ENCODE measurements around the gene ASNSD1.
"Not testable (repeated sequence)": the region's sequence is repeated elsewhere in the genome, so short reads cannot be mapped to it uniquely, and the experiment has no call there.

The ASNSD1 gene

DNA sequence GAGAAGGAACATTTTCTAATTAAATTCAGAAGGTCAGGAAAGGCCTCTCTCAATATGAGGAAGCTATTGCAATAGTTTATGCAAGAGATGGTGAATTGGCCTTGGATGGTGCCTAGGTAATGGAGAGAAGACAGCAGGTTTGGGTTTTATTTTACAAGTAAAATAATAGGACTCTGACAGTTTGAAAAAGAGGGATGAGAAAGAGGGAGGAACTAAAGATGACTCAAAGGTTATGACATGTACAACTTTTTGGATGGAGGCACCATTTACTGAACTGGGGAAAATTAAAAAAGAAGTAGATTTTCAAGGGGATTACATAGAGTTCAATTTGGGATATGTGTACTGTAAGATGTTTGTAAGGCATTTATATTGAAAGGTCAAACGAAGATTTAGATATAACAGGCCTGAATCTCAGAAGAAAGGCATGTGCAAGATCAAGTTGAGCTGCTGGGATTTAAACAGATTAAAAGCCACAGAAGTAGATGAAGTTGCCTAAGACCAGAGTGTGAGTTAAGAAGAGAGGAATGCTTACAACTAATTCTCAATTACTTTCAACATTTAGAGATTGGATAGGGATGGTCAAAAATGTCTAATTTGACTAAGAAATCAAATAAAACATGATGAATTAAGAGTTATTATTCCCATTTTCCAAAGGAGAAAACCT is 12.3 kb upstream of the ASNSD1 start:
- DNase-seq = no peak

DNA sequence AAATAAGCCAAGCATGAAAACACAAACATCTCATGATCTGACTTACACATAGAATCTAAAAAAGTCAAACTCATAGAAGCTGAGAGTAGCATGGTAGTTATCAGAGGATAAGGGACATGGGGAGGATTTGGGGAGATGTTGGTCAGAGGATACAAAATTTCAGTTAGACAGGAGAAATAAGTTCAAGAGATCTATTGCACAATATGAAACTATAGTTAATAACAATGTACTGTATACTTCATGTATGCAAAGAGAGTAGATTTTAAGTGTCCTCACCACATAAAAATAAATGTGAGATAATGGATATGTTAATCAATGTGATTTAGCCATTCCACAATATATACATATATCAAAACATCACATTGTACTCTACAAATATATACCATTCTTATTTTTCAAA is 10.0 kb upstream of the ASNSD1 start:
- DNase-seq = no peak

DNA sequence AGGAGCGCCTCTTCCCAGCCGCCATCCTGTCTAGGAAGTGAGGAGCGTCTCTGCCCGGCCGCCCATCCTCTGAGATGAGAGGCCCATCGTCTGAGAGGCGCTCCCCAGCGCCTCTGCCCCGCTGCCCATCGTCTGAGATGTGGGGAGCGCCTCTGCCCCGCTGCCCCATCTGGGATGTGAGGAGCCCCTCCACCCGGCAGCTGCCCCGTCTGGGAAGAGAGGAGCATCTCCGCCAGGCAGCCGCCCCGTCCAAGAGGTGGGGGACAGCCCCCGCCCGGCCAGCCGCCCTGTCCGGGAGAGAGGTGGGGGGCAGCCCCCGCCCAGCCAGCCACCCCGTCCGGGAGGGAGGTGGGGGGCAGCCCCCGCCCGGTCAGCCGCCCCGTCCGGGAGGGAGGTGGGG is 7.8 kb upstream of the ASNSD1 start:
- not testable (repeated sequence) for DNase-seq

DNA sequence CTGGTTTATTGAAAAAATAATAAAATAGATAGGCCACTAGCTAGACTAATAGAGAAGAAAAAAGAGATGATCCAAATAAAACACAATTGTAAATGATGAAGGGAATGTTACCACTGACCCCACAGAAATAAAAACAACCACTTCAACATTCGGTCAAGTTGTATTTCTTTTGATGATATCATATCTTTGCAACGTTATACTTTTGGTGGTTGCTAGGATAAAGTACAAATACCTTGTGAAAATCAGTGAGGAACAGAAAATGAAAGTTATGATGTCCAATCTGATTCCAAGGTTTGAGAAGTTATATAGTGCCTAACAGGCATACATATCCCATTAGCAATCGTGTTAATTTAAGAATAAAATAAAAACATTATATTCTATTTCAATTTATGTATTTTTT is 6.6 kb upstream of the ASNSD1 start:
- DNase-seq = no peak

DNA sequence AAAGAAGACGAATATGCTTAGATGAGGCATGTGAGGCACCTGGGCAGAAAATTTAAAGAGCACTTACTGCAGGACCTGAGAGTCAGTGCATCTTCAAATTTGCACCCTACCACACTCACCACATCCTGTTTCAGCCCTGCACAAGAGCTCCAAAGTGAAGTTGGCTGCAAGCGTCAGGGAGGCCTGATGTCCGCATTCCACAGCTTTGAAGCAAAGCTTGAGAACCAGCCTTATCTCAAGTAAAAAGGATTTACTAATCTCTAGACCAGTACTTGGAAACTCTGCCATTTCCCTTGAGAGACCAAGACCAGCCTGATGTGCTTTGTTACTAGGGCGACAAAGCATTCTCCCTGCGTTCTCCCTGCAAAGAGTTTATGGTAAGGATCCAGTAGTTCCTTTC is 3.4 kb upstream of the ASNSD1 start:
- no peak for DNase-seq

DNA sequence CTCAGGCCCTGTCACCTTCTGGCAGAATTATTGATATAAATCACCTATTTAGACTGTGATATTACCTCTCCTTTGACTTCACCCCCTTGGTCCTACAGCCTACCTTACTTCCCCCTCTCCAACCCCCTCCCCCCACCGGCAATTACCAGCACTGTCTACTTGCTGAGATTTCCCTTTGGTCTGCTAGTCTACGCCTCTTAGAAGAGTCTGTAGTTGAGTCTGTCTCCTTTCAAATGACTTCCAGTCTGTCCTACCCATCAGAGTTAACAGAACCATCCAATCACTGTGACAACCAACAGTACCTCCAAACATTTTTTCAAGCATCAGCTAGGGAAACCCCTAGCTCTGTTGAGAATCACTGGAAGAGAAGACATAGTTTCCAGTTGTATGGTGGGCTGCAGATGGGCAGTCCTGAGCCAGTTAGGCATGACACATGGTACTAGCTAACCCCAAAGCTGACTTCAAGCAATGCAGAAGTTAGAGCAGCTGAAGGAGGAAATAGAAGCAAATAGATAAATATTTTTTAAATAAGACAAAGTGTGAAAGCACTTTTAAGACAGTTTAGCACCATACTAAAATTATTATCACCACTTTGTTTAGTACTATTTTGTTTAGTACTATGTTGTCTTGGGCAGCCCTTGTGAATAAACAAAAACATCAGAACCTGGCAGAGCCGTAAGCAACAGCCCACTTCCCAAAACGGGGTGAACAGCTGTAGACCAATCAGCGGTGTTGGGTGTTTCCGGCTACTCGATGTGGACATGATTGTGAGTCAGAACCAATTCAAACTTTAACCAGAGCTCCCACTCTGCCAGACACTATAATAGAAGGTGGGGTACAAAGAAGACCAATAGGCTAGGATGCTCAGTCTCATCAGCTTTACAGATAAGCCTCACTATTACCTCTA is 2.7 kb upstream of the ASNSD1 start:
- no peak for DNase-seq

DNA sequence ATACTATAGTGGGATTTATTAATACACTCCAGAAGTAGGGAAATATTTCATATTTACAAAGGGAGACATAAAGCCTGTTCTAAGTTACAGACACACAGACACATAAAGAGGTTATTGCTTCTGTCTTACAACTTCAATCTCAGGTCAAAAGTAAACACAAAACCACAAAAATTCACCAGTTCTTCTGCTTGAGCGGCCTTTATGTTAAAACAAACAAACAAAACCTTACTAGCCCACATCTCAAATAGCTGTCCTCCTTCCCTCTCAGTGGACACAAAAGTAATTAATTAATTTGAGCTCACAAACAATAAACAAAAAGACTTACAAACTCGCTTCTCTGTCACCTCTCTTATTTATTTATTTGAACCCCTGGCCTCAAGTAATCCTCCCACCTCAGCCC is 1.5 kb upstream of the ASNSD1 start:
- no peak for DNase-seq

DNA sequence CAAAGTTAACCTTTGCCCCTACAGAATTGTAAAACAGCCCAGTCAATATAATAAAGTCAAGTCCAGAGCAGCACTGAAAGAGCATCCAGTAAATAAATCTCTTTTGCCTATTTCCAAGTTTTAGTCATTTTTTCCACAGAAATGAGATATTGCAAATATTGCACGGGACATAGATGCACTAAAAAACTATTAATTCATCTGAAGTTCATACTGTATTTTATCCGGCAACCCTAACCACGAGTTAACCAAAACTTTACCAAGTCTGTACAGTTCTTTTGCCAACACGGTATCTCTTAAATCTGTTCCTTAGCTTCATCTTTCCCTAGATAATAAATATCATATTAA is 484 bp upstream of the ASNSD1 start:
- no peak for DNase-seq

DNA sequence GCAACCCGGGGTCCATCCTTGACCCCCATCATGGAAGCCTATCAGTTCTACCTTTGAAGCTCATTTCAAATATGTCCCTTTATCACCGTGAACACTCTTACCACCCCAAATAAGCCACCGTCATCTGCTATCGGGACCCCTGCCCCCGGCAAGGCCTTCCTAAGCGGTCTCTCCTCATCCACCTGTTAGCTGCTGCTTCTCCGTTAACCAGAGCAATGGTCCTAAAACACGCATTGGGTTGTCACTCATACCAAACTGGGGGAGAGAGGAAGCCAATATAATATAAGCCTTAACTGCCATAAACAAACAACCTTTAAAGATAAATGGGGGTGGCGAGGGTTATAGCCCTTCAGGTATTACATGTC is 680 bp downstream of the ASNSD1 start:
- no peak for DNase-seq

DNA sequence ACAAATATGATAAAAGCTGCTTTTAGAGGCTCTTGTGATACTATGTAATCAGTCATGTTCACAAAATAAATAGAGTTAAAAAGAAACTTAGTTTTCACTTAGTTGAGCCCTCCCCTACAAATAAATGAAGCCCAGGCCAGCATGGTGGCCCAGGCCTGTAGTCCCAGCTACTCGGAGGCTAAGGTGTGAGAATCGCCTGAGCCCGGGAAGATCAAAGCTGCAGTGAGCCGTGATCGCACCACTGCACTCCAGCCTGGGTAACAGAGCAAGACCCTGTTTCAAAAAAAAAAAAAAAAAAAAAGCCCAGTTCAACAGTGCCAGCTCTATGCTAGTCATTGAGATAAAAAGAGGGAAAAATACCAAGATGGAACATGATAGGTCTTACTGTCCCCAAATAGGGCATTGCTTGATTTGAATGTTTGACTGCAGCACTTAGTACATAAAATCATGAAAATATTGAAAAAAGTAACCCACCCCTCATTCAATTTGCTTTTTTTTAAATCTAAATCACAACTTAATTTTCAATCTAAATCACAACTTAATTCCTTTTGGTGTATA is 1.5 kb downstream of the ASNSD1 start:
- no peak for DNase-seq

DNA sequence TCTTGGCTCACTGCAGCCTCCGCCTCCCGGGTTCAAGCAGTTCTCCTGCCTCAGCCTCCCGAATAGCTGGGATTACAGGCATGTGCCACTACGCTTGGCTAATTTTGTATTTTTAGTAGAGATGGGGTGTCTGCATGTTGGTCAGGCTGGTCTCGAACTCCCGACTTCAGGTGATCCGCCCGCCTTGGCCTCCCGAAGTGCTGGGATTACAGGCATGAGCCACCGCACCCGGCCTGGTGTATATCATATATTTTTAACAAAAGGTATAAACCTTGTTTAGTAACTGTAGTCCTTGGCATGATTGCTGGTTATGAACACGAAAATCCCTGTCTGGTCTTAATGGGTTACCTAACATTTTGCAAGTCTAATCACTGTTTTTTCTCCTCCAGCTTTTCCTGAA is 2.1 kb downstream of the ASNSD1 start:
- not testable (repeated sequence) for DNase-seq

DNA sequence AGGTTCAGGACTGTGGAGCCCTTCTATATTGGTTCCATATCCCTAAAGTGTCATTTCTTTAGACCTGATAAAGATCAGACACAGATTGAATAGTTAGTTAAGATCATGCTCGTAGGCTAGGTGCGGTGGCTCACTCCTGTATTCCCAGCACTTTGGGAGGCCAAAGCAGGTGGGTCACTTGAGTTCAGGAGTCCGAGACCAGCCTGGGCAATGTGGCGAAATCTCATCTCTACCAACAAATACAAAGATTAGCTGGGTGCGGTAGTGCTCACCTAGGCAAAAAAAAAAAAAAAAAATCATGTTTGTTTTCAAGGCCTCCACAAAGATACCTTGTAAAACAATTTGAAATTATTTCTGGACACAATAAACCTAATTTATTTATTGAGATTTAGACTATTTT is 8.7 kb downstream of the ASNSD1 start:
- DNase-seq = no peak

DNA sequence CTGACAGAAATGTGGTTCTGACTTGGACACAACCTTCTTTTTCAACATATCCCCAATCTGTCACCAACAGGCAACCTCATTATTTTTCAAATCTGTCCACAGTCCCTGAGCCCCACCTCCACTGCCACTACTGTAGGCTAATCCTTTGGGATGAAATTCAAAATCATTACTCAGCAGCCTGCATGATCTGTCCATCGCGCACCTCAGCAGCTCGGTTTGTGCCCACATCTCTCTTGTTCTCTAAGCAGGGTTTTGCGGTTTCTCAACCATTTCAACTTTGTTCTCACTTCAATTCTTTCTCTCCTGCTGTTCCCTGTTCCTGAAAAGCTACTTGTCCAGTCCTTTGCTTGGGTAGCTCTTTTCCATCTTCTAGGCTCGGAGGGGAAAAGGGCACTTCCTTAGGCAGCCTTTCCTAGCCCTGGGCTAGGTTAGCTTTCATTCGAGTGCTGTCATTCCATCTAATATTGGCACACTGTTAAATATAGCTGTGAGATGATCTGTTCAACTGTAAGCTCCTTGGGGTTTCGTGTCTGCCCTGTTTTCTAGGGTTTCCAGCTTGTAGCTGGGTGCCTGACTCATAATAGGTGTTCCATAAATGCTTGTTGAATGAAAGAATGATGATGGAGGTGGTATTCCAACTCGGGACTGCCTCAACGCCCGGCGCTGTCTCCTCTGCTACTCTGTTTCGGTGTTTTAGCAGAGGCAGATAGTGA is 12.6 kb downstream of the ASNSD1 start:
- peak in 1 of 14 donors; percentile 47 for DNase-seq

DNA sequence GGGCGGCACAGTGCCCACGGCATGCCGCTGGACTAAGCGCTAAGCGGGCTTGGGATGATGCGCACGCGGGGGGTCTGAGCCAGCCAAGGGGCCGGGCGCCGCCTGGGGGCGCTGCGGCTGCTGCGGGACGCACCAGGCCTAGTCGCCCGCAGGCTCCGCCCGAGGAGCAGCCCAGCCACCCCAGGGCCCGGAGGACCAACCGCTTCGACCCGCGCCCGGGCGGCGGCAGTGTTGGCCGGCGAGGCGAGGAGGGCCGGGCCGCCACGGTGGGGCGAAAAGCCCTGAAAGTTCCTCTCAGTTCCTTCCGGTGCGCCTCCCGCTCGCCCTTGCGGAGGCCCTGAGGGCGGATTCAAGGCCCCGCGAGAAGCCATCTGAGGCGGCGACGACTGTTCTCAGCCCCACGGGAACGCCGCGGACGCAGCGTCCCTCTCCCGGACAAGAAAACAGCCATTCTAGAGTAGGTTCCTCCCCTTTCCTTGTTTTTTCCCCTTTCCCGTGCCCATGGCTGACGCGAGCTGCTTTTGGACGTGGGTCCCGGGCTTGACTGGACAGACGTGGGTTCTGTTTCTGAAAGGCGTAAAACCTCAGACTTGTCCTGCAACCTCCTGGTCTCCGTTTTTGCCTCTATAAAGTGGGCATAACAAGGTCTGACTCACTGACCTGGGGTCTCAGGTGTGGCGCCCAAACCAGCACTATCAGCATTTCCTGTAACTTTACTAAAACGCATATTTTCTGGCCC is 13.3 kb downstream of the ASNSD1 start, which contains the start of gene ANKAR:
TSS of gene ANKAR (plus strand) at position 297 of the 739 bp plus-strand sequence. CDS start 1,821 bp downstream, outside the sequence.
- DNase-seq = peak; percentile 14 to 91 (median 78)

DNA sequence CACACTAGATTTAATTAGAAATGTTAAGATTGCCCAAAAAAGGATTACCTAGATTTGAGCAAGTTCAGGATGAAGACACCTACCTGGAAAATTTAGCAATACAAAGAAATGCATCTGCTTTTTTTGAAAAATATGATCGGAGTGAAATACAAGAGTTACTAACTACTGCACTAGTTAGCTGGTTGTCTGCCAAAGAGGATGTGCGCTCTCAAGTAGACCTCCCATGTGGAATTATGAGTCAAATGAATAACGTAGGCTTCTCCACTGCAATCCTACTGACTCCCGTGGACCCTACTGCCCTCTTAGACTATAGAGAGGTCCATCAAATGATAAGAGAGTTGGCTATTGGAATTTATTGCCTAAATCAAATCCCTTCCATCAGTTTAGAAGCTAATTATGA is 15.2 kb downstream of the ASNSD1 start:
- DNase-seq = no peak

DNA sequence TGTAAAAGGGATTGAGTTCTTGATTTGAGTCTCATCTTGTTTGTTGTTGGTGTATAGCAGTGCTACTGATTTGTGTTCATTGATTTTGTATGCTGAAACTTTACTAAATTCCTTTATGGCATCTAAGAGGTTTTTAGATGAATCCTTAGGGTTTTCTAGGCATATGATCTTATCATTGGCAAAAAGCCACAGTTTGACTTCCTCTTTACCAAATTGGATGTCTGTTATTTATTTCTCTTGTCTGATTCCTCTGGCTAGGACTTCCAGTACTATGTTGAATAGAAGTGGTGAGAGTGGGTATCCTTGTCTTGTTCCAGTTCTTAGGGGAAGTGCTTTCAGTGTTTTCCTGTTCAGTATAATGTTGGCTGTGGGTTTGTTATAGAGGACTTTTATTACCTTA is 18.0 kb downstream of the ASNSD1 start:
- no peak for DNase-seq

DNA sequence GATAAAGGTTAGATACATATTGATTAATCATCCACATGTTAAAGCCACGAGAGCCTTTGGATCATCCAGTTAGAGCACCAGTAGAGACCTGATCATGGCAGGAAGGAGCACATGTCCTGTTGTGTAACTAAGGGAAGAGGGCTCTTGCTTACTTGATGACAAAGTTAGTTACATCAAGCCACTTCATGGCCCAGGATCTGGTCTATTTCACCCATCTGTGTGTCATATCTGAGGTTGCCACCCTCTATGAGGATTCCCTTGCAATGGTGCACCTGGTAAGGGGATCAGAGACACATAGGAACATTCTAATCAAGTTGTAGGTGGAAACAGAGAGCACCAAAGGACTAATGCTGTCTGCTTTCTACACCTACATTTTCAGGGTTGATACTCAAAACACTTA is 19.9 kb downstream of the ASNSD1 start:
- no peak for DNase-seq

DNA sequence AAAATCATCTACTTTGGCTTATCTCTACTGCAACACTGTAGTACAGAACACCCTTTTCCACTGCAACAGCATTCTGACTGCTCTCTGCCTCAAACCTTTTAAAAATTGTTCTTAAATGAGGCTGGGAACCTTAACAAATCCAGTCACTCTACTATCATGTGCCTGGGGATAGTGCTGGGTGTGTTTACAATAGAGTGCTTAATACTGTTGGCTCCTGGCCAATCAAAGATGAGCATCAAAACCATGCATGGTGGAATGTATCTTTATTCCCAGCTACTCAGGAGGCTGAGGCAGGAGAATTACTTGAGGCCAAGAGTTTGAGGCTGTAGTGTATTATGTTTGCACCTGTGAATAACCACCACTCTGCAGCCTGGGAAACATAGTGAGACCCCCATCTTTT is 20.6 kb downstream of the ASNSD1 start:
- no peak for DNase-seq

DNA sequence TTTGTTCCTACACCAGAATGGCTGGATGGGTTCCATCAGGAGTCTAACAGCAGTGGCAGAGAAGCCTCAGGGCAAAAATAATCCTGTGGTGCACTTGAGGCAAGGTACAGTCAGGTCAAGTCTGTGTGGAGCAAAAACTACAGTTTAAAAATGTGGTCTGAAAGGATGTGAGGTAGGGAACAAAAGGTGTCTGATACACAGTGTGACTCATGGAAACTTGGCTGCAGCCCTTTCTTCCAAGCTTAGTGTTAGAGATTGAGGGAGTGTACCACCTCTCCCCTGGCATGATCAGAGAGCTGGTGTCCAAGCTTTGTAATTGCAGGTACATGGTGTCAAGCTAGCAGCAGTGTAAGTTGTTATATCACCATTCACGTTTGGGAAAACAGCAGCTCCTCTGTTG is 22.1 kb downstream of the ASNSD1 start:
- no peak for DNase-seq

DNA sequence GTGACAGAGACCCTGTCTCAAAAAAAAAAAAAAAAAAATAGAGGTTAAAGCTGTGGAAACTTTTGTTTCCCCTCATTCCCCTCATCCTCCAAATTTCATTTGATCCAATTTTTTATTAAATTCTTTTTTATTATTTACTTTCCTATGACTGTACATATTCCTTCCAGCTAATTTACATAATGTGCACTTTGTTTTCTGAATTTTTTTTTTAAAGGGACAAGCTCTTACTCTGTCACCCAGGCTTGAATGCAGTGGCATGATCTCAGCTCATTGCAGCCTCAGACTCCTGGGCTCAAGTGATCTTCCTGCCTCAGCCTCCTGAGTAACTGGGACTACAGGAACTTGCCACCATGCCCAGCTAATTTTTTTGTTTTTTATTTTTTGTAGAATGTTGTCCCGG is 23.6 kb downstream of the ASNSD1 start:
- no peak for DNase-seq

DNA sequence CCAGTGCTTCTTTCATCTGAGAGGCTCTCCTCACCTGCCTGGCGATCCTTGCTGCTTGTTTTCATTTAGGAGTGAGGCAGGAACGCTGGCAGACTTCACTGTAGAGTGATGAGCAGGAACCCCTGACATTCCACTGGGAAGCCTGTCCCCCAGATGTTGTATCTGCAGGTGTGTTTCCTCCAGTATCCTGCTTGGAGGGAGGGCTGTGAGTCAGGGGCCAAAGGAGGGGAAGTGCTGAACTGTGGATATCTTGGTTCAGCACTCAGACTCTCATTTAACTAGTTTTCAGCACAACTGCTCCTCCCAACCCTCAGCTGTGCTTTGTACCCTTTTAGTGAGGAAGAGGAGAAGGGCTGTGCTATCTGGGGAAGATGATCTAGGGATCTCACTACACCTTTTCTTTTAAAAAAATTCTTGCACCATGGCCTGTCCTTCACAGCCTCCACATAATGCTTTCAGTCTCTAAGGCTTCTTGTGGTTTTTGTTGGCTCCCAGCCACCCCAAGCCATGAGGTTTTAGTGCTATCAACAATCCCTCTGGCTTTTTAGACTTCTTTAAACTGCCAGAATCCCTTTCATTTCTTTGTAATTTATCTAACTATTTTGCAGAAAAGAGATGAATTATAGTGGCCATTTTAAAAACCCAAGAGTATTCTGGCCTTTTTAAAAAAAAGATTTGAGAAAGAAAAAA is 24.4 kb downstream of the ASNSD1 start:
- no peak for DNase-seq

DNA sequence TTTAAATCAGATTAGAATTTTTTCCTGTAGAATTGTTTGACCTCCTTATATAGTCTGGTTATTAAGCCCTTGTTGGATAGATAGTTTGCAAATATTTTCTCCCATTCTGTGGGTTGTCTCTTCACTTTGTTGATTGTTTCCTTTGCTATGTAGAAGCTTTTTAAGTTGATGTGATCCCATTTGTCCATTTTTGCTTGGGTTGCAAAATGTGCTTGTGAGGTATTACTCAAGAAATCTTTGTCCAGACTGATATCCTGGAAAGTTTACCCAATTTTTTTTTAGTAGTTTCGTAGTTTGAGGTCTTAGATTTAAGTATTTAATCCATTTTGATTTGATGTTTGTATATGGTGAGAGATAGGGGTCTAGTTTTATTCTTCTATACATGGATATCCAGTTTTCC is 26.5 kb downstream of the ASNSD1 start:
- DNase-seq = not testable (repeated sequence)
